ENCODE results near the gene LGALS1. TPM values are rescaled to one million over a fixed set of nuclear protein-coding genes. Genes with fewer than 3 reads are reported as not detected.

The LGALS1 gene
- polyA plus RNA-seq, 1 donor (not counting 4 experiments of a cell fraction or from before 2014, with no cell fraction given), result 2,086 TPM

DNA sequence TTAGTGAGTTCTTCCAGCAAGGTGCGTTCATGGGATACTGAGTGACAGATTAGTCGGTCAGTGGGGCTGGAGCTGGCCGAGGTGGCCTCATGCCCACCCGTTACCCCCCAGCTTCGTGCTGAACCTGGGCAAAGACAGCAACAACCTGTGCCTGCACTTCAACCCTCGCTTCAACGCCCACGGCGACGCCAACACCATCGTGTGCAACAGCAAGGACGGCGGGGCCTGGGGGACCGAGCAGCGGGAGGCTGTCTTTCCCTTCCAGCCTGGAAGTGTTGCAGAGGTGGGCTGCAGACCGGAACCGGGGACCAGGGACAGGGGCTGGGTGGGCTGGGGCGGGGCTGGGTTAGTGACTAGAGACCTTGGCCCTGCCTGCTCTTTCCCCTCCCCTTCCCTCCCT, 2.9 kb downstream of the LGALS1 start:
- H4K20me1 ChIP-seq (ENCODE audit: control insufficient read depth, extremely low read depth, insufficient read depth, low read length), result peaks cover 7% of the 10 kb centered on the region
- no peak overlapping the region for H3K4me3 ChIP-seq (ENCODE audit: control insufficient read depth in 2 of 3, extremely low read depth in 1 of 3, insufficient read depth in 2 of 3, low read depth in 1 of 3, low read length in 3 of 3)
- H2AFZ ChIP-seq (ENCODE audit: control insufficient read depth, low read length), result no peak overlapping the region
- no peak overlapping the region for H3K9ac ChIP-seq (ENCODE audit: control insufficient read depth, extremely low read depth, insufficient read depth, low read length)
- FAIRE-seq (no peak), DNase-seq (ENCODE audit: low read depth, low spot score) (no peak)
- H3K9me3 ChIP-seq (ENCODE audit: control insufficient read depth, low read depth, low read length), result no peaks in the 10 kb centered on the region
- no peak overlapping the region for H3K27ac ChIP-seq (ENCODE audit: control insufficient read depth, insufficient read depth, low read length)
- no peak overlapping the region for H3K4me2 ChIP-seq (ENCODE audit: control insufficient read depth, extremely low read depth, insufficient read depth, low read depth, low read length)
- dilution Hi-C loops (cut with MboI; ENCODE audit: extremely low pct_ligation_motif_present, low sequenced_read_pairs), result no loop called here
- H3K79me2 ChIP-seq (ENCODE audit: control insufficient read depth, insufficient read depth, low read length), result peaks cover 18% of the 10 kb centered on the region
- H3K4me1 ChIP-seq (ENCODE audit: control insufficient read depth, extremely low read depth, insufficient read depth, low read length), result peaks cover 25% of the 10 kb centered on the region
- H3K36me3 ChIP-seq (ENCODE audit: control insufficient read depth in 2 of 2, extremely low read depth in 1 of 2, insufficient read depth in 2 of 2, low read length in 2 of 2), result peaks cover 0 to 4% of the 10 kb centered on the region in 2 experiments
- TF ChIP-seq, protein P1, sequence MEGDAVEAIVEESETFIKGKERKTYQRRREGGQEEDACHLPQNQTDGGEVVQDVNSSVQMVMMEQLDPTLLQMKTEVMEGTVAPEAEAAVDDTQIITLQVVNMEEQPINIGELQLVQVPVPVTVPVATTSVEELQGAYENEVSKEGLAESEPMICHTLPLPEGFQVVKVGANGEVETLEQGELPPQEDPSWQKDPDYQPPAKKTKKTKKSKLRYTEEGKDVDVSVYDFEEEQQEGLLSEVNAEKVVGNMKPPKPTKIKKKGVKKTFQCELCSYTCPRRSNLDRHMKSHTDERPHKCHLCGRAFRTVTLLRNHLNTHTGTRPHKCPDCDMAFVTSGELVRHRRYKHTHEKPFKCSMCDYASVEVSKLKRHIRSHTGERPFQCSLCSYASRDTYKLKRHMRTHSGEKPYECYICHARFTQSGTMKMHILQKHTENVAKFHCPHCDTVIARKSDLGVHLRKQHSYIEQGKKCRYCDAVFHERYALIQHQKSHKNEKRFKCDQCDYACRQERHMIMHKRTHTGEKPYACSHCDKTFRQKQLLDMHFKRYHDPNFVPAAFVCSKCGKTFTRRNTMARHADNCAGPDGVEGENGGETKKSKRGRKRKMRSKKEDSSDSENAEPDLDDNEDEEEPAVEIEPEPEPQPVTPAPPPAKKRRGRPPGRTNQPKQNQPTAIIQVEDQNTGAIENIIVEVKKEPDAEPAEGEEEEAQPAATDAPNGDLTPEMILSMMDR (optimal IDR thresholded peaks at IDR 0.05 in 1 of 3, IDR thresholded peaks at IDR 0.05 in 1 of 3, conservative IDR thresholded peaks at IDR 0.05 in 1 of 3; ENCODE audit: extremely low read depth in 1 of 3, insufficient read depth in 2 of 3, low read length in 3 of 3), result no peak
- TF ChIP-seq EZH2 (IDR thresholded peaks at IDR 0.05; ENCODE audit: low read length), result no peak
- no peaks in the 10 kb centered on the region for H3K27me3 ChIP-seq (ENCODE audit: control insufficient read depth, extremely low read depth, insufficient read depth, low read length)
- no peaks in the 10 kb centered on the region for H3K9me1 ChIP-seq (ENCODE audit: control insufficient read depth, extremely low read depth, insufficient read depth, low read length)

DNA sequence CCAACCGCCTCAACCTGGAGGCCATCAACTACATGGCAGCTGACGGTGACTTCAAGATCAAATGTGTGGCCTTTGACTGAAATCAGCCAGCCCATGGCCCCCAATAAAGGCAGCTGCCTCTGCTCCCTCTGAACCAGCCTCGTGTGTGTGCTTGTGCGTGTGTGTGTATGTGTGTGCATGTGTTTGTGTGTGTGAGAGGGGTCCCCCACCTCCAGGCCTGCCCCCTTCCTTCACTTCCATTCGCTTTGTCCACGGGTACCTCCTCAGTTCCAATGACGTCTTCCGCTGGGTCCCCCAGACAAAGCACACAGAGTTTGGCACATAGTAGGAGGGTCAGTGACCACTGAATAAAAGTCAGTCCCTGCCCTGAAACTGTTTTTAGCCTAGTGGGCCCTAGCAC, 4.2 kb downstream of the LGALS1 start:
- FAIRE-seq (no peak), DNase-seq (ENCODE audit: low read depth, low spot score) (no peak)
- Histone ChIP-seq H3K9me3 (ENCODE audit: control insufficient read depth, low read depth, low read length) (no peaks in the 10 kb centered on the region), H3K27ac (ENCODE audit: control insufficient read depth, insufficient read depth, low read length) (no peak overlapping the region), H2AFZ (ENCODE audit: control insufficient read depth, low read length) (no peak overlapping the region), H3K4me2 (ENCODE audit: control insufficient read depth, extremely low read depth, insufficient read depth, low read depth, low read length) (no peak overlapping the region), H4K20me1 (ENCODE audit: control insufficient read depth, extremely low read depth, insufficient read depth, low read length) (peaks cover 7% of the 10 kb centered on the region), H3K27me3 (ENCODE audit: control insufficient read depth, extremely low read depth, insufficient read depth, low read length) (no peaks in the 10 kb centered on the region), H3K9ac (ENCODE audit: control insufficient read depth, extremely low read depth, insufficient read depth, low read length) (no peak overlapping the region), H3K4me3 (ENCODE audit: control insufficient read depth in 2 of 3, extremely low read depth in 1 of 3, insufficient read depth in 2 of 3, low read depth in 1 of 3, low read length in 3 of 3) (no peak overlapping the region), H3K36me3 (ENCODE audit: control insufficient read depth in 2 of 2, extremely low read depth in 1 of 2, insufficient read depth in 2 of 2, low read length in 2 of 2) (peaks cover 0 to 4% of the 10 kb centered on the region in 2 experiments), H3K4me1 (ENCODE audit: control insufficient read depth, extremely low read depth, insufficient read depth, low read length) (peaks cover 25% of the 10 kb centered on the region), H3K79me2 (ENCODE audit: control insufficient read depth, insufficient read depth, low read length) (peaks cover 18% of the 10 kb centered on the region), H3K9me1 (ENCODE audit: control insufficient read depth, extremely low read depth, insufficient read depth, low read length) (no peaks in the 10 kb centered on the region)
- dilution Hi-C loops (cut with MboI; ENCODE audit: extremely low pct_ligation_motif_present, low sequenced_read_pairs), result no loop called here
- TF ChIP-seq EZH2 (IDR thresholded peaks at IDR 0.05; ENCODE audit: low read length), result no peak
- TF ChIP-seq, protein P1 (optimal IDR thresholded peaks at IDR 0.05 in 1 of 3, IDR thresholded peaks at IDR 0.05 in 1 of 3, conservative IDR thresholded peaks at IDR 0.05 in 1 of 3; ENCODE audit: extremely low read depth in 1 of 3, insufficient read depth in 2 of 3, low read length in 3 of 3), result no peak

All from keratinocyte (primary cell).